ENCODE data around the gene SIAH1. TPM values are rescaled to one million over a fixed set of nuclear protein-coding genes. Genes with fewer than 3 reads are reported as not detected.

SIAH1 gene
- total and polyA plus RNA-seq, 10 of the 15 experiments (the other 5 are each of a cell fraction or from before 2014, with no cell fraction given): 5.1 to 21.1 (median 13.9) TPM

- TF ChIP-seq, protein P1, sequence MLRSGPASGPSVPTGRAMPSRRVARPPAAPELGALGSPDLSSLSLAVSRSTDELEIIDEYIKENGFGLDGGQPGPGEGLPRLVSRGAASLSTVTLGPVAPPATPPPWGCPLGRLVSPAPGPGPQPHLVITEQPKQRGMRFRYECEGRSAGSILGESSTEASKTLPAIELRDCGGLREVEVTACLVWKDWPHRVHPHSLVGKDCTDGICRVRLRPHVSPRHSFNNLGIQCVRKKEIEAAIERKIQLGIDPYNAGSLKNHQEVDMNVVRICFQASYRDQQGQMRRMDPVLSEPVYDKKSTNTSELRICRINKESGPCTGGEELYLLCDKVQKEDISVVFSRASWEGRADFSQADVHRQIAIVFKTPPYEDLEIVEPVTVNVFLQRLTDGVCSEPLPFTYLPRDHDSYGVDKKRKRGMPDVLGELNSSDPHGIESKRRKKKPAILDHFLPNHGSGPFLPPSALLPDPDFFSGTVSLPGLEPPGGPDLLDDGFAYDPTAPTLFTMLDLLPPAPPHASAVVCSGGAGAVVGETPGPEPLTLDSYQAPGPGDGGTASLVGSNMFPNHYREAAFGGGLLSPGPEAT (IDR thresholded peaks at IDR 0.05; ENCODE audit: low read depth): peak; percentile 29; the same call in 1 of the 2 replicates
- TF ChIP-seq TCF12 (IDR thresholded peaks at IDR 0.05; ENCODE audit: low read depth, low read length) (0 out of 2 replicates have a peak, but pooled peaks have one; percentile 21), POLR2AphosphoS5 (IDR thresholded peaks at IDR 0.05; ENCODE audit: low read length) (peak; percentile 65; the same call in 1 of the 2 replicates), RUNX3 (IDR thresholded peaks at IDR 0.05; ENCODE audit: low read length) (peak; percentile 71), PML (IDR thresholded peaks at IDR 0.05; ENCODE audit: low read length) (peak; percentile 73)
- TF ChIP-seq, protein P2, sequence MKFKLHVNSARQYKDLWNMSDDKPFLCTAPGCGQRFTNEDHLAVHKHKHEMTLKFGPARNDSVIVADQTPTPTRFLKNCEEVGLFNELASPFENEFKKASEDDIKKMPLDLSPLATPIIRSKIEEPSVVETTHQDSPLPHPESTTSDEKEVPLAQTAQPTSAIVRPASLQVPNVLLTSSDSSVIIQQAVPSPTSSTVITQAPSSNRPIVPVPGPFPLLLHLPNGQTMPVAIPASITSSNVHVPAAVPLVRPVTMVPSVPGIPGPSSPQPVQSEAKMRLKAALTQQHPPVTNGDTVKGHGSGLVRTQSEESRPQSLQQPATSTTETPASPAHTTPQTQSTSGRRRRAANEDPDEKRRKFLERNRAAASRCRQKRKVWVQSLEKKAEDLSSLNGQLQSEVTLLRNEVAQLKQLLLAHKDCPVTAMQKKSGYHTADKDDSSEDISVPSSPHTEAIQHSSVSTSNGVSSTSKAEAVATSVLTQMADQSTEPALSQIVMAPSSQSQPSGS (IDR thresholded peaks at IDR 0.05; ENCODE audit: low read length): peak; percentile 90
- TF ChIP-seq, protein P3, sequence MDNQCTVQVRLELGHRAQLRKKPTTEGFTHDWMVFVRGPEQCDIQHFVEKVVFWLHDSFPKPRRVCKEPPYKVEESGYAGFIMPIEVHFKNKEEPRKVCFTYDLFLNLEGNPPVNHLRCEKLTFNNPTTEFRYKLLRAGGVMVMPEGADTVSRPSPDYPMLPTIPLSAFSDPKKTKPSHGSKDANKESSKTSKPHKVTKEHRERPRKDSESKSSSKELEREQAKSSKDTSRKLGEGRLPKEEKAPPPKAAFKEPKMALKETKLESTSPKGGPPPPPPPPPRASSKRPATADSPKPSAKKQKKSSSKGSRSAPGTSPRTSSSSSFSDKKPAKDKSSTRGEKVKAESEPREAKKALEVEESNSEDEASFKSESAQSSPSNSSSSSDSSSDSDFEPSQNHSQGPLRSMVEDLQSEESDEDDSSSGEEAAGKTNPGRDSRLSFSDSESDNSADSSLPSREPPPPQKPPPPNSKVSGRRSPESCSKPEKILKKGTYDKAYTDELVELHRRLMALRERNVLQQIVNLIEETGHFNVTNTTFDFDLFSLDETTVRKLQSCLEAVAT (IDR thresholded peaks at IDR 0.05): 0 out of 2 replicates have a peak, but pooled peaks have one; percentile 35
These were observed 18.8 kb downstream of the SIAH1 start (continued) for GRCh38 chr16:48366165-48367093.

Data from GM12878 (cell line).